GM18508 (cell line): ENCODE data around the gene GMNC.
A peak's percentile ranks its signal among the peaks of the same experiment; 100 is the strongest.

Source experiments
- ATAC-seq: cut with Tn5 transposase; IDR thresholded peaks from one replicate; pipeline ENCODE4 v1.9.1; 2021; ENCODE audit warnings: moderate number of reproducible peaks; ENCODE audit not compliant: insufficient read depth, unreplicated experiment

GMNC gene

DNA sequence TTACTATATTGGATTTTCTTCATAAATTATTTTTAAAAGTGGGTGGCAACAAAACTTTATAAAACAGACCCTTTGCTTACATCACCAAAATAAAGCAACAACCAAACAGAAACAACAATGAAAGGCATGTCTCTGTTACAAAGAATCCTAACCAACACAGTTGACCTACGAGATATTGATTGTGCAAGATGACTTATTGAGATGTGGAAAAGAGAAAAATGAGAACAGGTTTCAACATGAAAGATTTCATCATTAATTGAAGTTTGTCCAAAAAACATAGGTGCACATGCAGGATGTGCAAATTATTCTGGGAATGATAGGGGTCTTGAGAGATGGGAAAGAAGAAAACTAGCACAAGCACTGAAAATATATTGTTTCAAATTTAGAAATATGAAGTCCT lies 9.0 kb downstream of the GMNC start:
- no peak for ATAC-seq

DNA sequence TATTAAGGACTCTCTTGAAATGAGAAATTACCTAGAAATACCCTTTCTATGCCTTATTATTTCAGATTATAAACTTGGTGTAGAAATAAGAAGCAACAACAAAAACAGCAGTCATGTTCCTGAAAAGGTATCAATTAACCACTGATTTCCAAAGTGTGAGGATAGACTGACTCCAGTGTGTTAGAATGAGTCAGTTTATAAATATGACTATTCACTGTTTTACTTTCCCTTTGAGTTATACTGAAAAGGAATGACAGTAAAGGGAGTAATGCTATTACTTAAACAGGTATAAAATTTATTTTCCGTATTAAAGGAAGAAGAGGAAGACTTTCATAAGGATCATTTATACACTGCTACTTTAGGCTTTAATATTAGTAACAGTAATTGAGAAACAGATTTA lies 12.9 kb downstream of the GMNC start:
- no peak for ATAC-seq

DNA sequence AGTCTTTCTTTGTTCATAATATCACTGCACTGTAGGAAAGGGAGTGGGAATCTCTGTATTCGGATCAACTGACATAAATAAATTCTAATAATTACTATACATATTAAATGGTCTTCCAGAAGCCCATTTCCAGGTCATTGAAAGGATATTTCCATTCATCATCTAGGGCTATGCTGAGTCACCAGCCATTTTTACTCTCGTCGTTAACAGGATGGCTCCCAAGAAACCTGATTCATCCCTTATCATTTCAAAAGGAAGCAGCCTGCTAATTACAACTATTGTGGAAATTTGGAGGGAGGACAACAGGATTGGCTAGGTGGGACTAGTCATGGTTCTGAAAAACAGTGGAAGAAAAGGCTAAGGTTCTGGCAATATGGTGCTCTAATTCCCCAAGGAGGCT lies 13.6 kb downstream of the GMNC start:
- no peak for ATAC-seq

DNA sequence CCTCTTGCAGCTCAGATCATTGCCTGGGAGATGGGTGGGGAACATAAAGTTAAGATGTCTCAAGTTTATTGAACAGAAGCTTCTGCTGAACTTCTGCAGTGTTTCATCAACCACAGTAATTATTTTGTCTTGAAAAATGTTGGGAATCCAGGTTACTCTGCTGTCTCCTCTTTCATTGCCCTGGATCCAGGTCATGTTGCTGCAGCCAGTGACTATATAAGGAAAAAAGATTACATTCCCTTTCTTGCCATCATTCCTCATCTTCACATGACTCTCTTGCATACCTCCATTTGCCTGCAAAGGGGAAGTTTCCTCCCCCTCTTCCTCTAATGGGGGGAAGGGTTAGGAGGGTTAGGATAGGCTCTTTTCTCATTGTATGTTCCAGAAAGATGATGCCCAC lies 15.1 kb downstream of the GMNC start:
- no peak for ATAC-seq

DNA sequence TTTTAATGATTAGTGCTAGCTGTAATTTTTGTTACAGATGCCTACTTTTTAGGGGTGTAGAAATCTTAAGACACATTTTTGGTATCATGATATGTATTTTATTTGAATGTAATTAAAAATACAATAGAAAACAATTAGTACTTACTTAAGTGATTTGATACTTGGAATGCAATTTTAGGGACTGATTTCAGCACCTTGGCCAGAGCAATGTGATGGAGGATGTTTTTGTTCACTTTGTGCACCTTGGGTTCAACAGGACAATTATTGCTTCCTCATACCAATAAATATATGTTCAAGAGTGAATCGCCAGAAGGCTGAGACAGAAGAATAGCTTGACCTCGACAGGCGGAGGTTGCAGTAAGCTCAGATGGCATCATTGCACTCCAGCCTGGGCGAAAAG lies 22.3 kb downstream of the GMNC start:
- no peak for ATAC-seq

DNA sequence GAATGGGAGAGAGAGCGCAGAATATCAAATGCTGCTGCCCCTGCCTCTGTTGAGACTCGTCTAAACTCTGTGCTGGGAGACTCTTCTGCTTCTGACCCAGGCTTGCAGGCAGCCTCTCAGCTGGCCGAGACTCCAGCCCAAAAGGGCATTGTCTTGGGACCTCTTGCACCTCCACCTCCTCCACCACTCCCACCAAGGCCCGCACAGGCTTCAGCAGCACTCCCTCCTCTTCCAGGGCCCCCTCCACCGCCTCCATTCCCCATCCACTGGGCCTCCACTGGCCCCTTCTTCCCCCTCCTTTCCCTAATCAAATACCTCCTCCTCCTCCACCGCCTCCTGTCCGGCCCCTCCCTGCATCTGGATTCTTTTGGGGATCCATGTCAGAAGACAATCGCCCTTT lies 31.3 kb downstream of the GMNC start:
- ATAC-seq, result no peak

DNA sequence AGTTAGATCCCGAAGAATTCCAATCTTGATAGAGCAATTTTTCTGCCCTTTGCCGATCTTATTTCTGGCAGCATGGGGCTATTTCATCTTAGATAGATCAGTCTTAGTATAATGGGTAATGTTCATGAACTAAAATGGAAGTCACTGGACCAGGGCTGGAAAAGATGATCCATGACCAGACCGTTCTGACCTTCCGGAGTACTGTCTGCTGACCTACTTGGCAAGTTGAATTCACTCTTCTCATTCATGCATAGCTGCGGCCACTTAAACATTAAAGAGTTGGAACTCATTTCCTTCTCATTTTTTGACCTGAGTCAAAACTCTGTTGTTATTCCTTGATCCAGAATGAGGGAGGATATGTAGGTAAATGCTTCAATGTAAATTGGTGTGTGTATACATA lies 32.5 kb downstream of the GMNC start:
- no peak for ATAC-seq

DNA sequence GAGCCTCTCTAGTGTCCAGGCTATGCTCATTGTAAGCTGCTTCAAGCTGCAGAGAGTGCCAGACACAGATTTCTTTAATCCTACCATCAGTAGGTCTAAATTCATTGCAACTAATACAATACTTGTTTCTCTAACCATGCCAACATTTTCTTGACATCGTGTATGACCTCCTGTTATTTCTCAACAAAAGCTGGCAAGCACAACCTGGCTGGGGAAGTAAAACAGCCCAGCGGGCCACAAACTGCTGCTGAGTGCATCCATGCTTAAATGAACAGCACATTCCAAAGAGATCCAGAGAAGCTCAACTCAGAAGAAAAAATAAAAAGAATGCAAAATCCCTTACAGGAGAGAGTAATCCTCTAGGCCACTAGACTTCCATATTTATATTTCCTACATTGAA lies 36.5 kb downstream of the GMNC start:
- no peak for ATAC-seq

DNA sequence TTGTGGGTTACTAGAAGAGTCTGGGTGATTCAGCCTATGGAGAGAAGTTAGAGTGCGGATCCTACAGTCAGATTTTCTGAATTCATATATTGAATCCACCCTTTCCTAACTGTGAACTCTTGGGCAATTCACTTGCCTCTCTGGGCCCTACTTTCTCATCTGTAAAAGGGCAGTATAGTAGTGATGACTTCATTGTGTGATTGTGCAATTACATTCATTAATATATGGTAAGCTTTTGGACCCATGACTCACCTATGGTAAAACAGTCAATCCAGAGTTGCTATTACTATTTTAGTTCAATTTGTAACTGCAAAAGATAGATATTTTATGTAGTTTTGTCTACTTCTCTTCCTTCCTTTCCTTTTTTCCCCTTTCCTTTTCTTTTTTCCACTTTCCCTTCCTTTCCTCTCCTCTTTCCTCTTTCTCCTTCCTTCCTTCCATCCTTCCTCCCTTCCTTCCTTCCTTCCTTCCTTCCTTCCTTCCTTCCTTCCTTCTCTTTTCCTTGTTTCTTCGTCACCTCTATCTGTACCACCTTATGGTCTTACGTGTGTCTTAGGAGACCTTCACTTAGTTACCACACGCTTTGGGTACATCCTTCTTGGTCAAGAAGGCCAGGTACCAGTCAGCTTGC lies 37.0 kb downstream of the GMNC start:
- ATAC-seq, result no peak

DNA sequence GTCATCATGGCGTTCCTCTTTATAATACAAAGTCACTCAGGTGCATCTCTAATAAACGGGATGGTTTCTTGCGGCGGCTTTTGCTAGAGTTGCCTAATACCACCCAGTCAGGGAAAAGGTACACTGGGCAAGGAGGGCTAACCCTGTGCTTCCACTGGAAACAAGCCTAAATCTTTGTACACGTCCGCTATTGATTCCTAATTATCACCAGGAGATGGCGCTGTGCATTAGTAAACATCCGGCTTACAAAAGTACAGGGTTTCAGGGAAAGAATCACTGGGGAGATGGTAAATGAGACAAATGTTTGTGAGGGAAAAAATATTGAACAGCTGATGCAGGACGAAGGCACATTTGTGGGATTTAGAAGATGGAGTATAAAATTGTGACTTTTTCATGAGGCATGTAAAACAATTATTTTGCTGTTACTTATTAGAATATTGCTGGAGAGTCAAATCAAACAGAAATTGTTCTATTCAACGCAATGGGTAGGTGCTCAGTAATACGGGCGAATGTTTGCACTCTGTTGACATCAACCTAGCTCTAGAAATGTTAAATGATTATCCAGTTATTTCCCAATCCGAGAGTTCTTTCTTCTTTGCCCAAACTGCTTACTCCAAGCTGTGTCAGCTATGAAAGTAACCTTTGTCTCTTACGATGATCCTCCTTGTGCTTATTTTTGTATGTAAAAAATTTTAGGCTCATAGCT lies 50.6 kb downstream of the GMNC start:
- ATAC-seq, result peak; percentile 81

DNA sequence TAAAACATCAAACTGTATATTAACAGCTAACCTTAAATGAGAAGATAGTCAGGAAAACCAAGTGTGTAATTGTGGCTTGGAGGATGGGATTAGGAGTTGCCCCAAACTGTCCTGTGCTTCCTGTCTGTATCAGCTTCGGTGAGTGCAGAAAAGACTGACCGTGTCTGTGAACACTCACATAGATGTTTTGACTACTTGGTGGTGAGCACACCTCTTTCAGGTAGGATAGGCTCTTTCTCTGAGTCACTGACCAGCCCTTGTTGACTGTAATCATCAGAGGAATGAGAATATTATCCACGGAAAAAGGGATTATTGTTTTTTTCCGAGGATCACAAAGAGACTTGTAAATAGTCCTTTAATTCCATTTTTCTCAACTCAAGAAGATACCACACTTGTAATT lies 51.5 kb downstream of the GMNC start:
- ATAC-seq, result no peak

DNA sequence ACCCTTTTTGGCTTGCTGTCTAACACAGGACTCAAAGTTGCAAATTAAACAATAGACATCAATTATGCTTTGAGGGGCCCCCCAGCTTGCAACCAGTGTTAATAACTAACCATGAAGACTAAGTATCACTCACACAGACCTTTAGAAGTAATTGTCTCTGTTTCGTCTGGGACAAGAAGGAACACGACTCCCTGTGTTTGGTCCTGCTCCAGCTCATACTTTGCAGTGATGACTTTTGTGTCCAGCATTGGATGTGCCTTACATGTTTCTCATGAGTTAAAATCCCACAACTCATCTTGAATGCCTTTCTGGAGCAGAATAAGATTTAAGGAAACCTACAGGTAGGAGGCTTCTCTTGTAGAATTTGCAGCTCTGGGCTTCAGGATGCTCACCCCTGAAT lies 53.1 kb downstream of the GMNC start:
- ATAC-seq, result no peak

DNA sequence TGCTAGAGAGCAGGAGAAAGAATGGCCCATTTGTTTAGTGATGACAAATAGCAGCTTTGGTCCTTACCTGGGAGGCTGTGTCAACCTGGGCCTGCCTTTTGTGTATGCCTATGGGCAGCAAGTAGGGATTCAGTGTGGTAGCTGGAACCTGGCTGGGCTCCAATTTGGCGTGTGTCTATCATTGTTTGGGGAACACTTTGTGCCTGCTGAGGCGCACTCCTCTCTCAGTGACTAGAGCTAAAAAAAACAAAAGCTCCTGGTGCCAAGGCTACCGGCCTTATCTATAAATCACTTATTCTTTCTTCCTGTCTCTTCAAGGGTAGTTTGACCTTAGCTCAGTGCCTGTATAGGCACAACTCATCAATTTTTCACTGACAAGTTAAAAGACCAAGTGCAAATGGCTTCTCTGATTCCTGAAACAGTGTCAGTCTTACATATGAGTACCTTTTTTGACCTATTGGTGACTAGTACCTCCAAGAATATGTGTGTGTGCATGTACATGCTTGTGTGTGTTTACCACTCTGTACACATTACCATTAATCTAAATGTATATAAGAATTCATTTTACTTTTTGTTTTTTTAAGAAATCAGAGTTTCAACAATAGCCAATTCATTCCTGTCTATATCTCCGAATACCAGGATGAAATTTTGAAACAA lies 54.6 kb downstream of the GMNC start:
- ATAC-seq, result no peak
